Measurements from ENCODE around the gene LTK. TPM values are rescaled to one million over a fixed set of nuclear protein-coding genes. Genes with fewer than 3 reads are reported as not detected.

LTK gene
- total and polyA plus RNA-seq, 8 donors, result 1.6 to 4.0 (median 2.5) TPM

DNA sequence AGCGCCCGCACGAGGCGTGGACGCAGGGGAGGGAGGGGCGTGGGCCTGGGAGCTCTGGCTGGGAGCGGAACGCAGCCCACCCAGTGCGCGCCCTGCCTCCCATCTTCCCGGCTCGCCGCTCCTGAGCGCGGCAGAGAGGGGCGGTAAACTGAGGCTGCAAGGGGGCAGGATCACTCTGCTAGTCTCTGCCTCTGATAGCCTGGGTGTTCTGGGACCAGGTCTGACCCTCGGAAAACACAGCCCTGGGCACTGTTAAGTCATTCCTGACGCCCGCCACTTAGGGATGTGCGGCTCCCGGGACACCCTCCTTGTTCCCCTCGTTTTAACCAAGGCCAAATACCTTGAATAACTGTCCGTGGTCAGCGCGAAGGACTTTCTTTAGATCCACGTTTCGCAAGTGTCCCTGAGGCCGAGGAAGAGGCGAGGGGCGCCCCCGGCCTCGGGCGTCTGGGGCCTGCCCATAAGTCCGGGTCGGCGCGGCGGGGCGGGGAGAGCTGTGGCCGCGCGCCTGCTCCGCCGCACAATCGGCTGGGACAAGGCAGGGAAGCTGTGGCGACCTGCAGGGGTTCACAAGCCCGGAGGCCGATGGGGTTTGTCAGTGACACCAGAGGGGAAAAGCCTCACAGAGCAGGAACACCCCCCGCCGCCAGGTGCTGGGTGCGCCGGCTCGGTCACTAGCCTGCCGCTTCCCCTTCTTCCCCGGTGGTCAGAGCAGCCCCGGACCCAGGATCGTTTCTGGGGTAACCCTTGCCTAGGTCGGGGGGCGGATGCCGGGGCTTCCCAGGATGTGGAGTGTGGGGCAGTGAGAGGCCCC, 18.5 kb downstream of the LTK start:
- DNase-seq (peak in 1 of 4 donors; percentile 85), ATAC-seq (no peak)
- TF ChIP-seq CTCF (IDR thresholded peaks at IDR 0.05), result no peak
- no peak overlapping the region for H3K27ac ChIP-seq
- H3K9me3 ChIP-seq, result no peaks in the 10 kb centered on the region
- intact Hi-C loops (cut with DNase I), result no loop called here
- H3K4me3 ChIP-seq, result peak overlapping the region in 1 of 2 donors; percentile 67
- no peaks in the 10 kb centered on the region for H3K36me3 ChIP-seq
- H3K4me1 ChIP-seq, result peaks cover 25 to 40% of the 10 kb centered on the region in 2 donors
- peaks cover 26 to 97% of the 10 kb centered on the region in 2 donors for H3K27me3 ChIP-seq

DNA sequence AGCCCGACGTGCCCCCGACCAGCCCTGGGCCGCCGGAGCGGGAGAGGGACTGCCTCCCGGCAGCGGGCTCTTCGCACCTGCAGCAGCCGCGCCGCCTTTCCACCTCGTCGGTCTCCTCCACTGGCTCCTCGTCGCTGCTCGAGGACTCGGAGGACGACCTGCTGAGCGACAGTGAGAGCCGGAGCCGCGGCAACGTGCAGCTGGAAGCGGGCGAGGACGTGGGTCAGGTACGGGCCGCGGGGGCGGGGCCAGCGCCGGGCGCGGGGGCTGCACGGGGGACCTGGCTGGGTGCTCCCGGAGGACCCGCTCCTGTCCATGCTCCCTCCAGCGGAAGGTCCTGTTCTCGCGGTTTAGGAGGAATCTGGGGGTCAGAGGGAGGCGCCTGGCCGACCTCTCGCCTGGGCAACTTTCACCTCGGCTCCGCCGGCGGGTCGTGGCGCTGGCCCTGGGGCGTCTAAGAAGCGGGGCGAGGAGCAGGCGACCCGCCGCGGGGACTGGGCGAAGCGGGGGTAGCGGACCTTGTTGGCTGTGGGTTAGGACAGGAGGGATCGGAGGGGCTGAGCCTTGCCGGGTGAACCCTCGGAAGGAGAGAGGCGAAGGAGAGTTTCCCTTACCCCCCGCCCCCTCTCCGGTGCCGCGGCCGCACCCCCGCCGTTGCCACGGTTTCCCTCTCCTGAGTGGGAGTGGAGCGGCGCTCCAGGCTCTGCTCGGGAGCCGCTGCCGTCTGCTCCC, 19.3 kb downstream of the LTK start:
- Histone ChIP-seq H3K4me3 (peak overlapping the region; percentile 67 to 69), H3K36me3 (no peaks in the 10 kb centered on the region), H3K27me3 (peaks cover 22 to 89% of the 10 kb centered on the region in 2 donors), H3K9me3 (no peaks in the 10 kb centered on the region), H3K27ac (no peak overlapping the region), H3K4me1 (peaks cover 25 to 40% of the 10 kb centered on the region in 2 donors)
- intact Hi-C loops (cut with DNase I), result no loop called here
- TF ChIP-seq CTCF (IDR thresholded peaks at IDR 0.05), result no peak
- DNase-seq (peak in 1 of 4 donors; percentile 87), ATAC-seq (no peak)

- no peak for TF ChIP-seq CTCF (IDR thresholded peaks at IDR 0.05)
- ATAC-seq, result no peak
These were observed 19.8 kb downstream of the LTK start for GRCh38 chr15:41493902-41494189.

GRCh38 chr15:41493205-41493901, 20.3 kb downstream of the LTK start, which contains the start of gene ITPKA:
TSS of gene ITPKA (plus strand) at chr15:41493874. CDS start at chr15:41493928, 54 bp downstream.
- no peak for TF ChIP-seq CTCF (IDR thresholded peaks at IDR 0.05)
- peaks cover 25 to 40% of the 10 kb centered on the region in 2 donors for H3K4me1 ChIP-seq
- H3K27ac ChIP-seq, result peak within 1 kb of the TSS; percentile 33 to 47
- peak; percentile 89 for ATAC-seq
- H3K36me3 ChIP-seq, result no peaks in the 10 kb centered on the region
- H3K27me3 ChIP-seq, result peaks cover 22 to 79% of the 10 kb centered on the region in 2 donors
- peak; percentile 60 to 92 (median 78) for DNase-seq
- intact Hi-C loops (cut with DNase I), result no loop called here
- H3K4me3 ChIP-seq, result peak within 1 kb of the TSS; percentile 67 to 69
- H3K9me3 ChIP-seq, result no peaks in the 10 kb centered on the region

More at GRCh38 chr15:41493902-41494189, 19.8 kb downstream of the LTK start:
- intact Hi-C loops (cut with DNase I), result no loop called here
- H3K36me3 ChIP-seq, result no peaks in the 10 kb centered on the region
- H3K4me1 ChIP-seq, result peaks cover 25 to 40% of the 10 kb centered on the region in 2 donors
- H3K9me3 ChIP-seq, result no peaks in the 10 kb centered on the region
- no peak overlapping the region for H3K27ac ChIP-seq
- peak overlapping the region; percentile 67 to 69 for H3K4me3 ChIP-seq
- peaks cover 22 to 84% of the 10 kb centered on the region in 2 donors for H3K27me3 ChIP-seq
- no peak for DNase-seq
